ENCODE results near the gene OR5L1. TPM values are rescaled to one million over a fixed set of nuclear protein-coding genes. Genes with fewer than 3 reads are reported as not detected.

The OR5L1 gene
- not detected in 2 replicates for total RNA-seq

- TF ChIP-seq CTCF (IDR thresholded peaks at IDR 0.05; ENCODE audit: insufficient read depth, low read depth, low read length) = no peak
- no peak for DNase-seq (ENCODE audit: low read depth)
- no peak within 1 kb of the TSS for H3K4me3 ChIP-seq (ENCODE audit: low read depth, low read length)
Measured at GRCh38 chr11:55811067-55811466, at the start of gene OR5L1. Gene OR5L1, plus strand, starts transcription at chr11:55811367. Its CDS starts 100 bp downstream, at chr11:55811467.

- no peak for TF ChIP-seq CTCF (IDR thresholded peaks at IDR 0.05; ENCODE audit: insufficient read depth, low read depth, low read length)
- no peak within 1 kb of the TSS for H3K4me3 ChIP-seq (ENCODE audit: low read depth, low read length)
- DNase-seq (ENCODE audit: low read depth) = no peak
Measured at GRCh38 chr11:55773138-55773537, 38.0 kb upstream of the OR5L1 start, which contains the start of gene OR5D13. Gene OR5D13, plus strand, starts transcription at chr11:55773438. Its CDS starts 0 bp downstream, at chr11:55773438.

GRCh38 chr11:55791606-55792005 is 19.6 kb upstream of the OR5L1 start:
- no peak overlapping the region for H3K4me3 ChIP-seq (ENCODE audit: low read depth, low read length)
- DNase-seq (ENCODE audit: low read depth) = no peak
- no peak for TF ChIP-seq CTCF (IDR thresholded peaks at IDR 0.05; ENCODE audit: insufficient read depth, low read depth, low read length)

GRCh38 chr11:55793321-55793720 is 17.8 kb upstream of the OR5L1 start:
- DNase-seq (ENCODE audit: low read depth) = no peak
- H3K4me3 ChIP-seq (ENCODE audit: low read depth, low read length) = no peak overlapping the region
- TF ChIP-seq CTCF (IDR thresholded peaks at IDR 0.05; ENCODE audit: insufficient read depth, low read depth, low read length) = no peak

- TF ChIP-seq CTCF (IDR thresholded peaks at IDR 0.05; ENCODE audit: insufficient read depth, low read depth, low read length) = no peak
- no peak within 1 kb of the TSS for H3K4me3 ChIP-seq (ENCODE audit: low read depth, low read length)
- no peak for DNase-seq (ENCODE audit: low read depth)
Measured at GRCh38 chr11:55795256-55795655, 15.9 kb upstream of the OR5L1 start, which contains the start of gene OR5D14. Gene OR5D14, plus strand, starts transcription at chr11:55795556. Its CDS starts 0 bp downstream, at chr11:55795556.

GRCh38 chr11:55806248-55806647 is 4.9 kb upstream of the OR5L1 start:
- DNase-seq (ENCODE audit: low read depth) = no peak
- no peak for TF ChIP-seq CTCF (IDR thresholded peaks at IDR 0.05; ENCODE audit: insufficient read depth, low read depth, low read length)
- no peak overlapping the region for H3K4me3 ChIP-seq (ENCODE audit: low read depth, low read length)

- TF ChIP-seq CTCF (IDR thresholded peaks at IDR 0.05; ENCODE audit: insufficient read depth, low read depth, low read length) = no peak
- no peak for DNase-seq (ENCODE audit: low read depth)
- H3K4me3 ChIP-seq (ENCODE audit: low read depth, low read length) = no peak within 1 kb of the TSS
Measured at GRCh38 chr11:55819330-55819729, 8.2 kb downstream of the OR5L1 start, which contains the start of gene OR5D18. Gene OR5D18, plus strand, starts transcription at chr11:55819630. Its CDS starts 0 bp downstream, at chr11:55819630.
